PC-9 (cell line): Measurements from ENCODE around the gene ZSCAN16. TPM values are rescaled to one million over a fixed set of nuclear protein-coding genes. Genes with fewer than 3 reads are reported as not detected.
A peak's percentile ranks its signal among the peaks of the same experiment; 100 is the strongest.
"Not testable (repeated sequence)": the region's sequence is repeated elsewhere in the genome, so short reads cannot be mapped to it uniquely, and the experiment has no call there.

Source experiments
- BruUV-seq: library from RNA; stranded (reverse); fragments of 400-500 nt; replicated peaks from 2 replicates; lab custom pipeline; 2021; lab: Mats Ljungman, UMichigan
- CTCF ChIA-PET: fragments of 300-600 bp; sonication (Branson Sonifier 250); formaldehyde crosslinking; loops from one replicate; lab custom pipeline; 2022; ENCODE audit warnings: antibody characterized with exemption; lab: Charles Lee
- POLR2A ChIA-PET: fragments of 300-600 bp; sonication (Branson Sonifier 250); formaldehyde crosslinking; loops from one replicate; lab custom pipeline; 2022; ENCODE audit warnings: antibody characterized with exemption; ENCODE audit not compliant: unreplicated experiment; lab: Charles Lee
- DNase-seq, 2 experiments: peaks; one replicate each; pipeline versions ENCODE4 v3.0.0 to v3.0.0-alpha.2; 2015 to 2022; ENCODE audit warnings: mixed read lengths in 1 of 2
- H2AFZ ChIP-seq: fragments of 200-600 bp; sonication (generic); 2 replicates; pipeline ENCODE4 v1.8.1; 2017; ENCODE audit warnings: antibody characterized with exemption
- H3F3A ChIP-seq: fragments of 200-600 bp; sonication (generic); 2 replicates; pipeline ENCODE4 v1.8.1; 2017; ENCODE audit warnings: antibody characterized with exemption, mild to moderate bottlenecking, low read depth; ENCODE audit not compliant: insufficient read depth
- H3K27ac ChIP-seq: fragments of 200-600 bp; sonication (generic); 2 replicates; pipeline ENCODE4 v1.6.1; 2016; ENCODE audit warnings: mixed run types
- H3K27me3 ChIP-seq: fragments of 200-600 bp; sonication (generic); 2 replicates; pipeline ENCODE4 v1.6.1; 2016; ENCODE audit warnings: low read depth, mixed run types; ENCODE audit not compliant: insufficient read depth
- H3K36me3 ChIP-seq: fragments of 200-600 bp; sonication (generic); 2 replicates; pipeline ENCODE4 v1.6.1; 2016; ENCODE audit warnings: low read depth, mixed run types
- H3K4me1 ChIP-seq: fragments of 200-600 bp; sonication (generic); replicated peaks from 2 replicates; pipeline ENCODE4 v1.6.1; 2016; ENCODE audit warnings: mixed run types; ENCODE audit not compliant: insufficient read depth
- H3K4me2 ChIP-seq: fragments of 200-600 bp; sonication (generic); 2 replicates; pipeline ENCODE4 v1.6.1; 2017; ENCODE audit warnings: mixed run types
- H3K4me3 ChIP-seq: fragments of 200-600 bp; sonication (generic); 2 replicates; pipeline ENCODE4 v1.6.1; 2016; ENCODE audit warnings: mixed run types
- H3K79me2 ChIP-seq: fragments of 200-600 bp; sonication (generic); 2 replicates; pipeline ENCODE4 v1.6.1; 2017; ENCODE audit warnings: low read depth, mixed run types
- H3K9me2 ChIP-seq: fragments of 200-600 bp; sonication (generic); 2 replicates; pipeline ENCODE4 v1.8.1; 2017; ENCODE audit warnings: mild to moderate bottlenecking; ENCODE audit not compliant: insufficient read depth
- H3K9me3 ChIP-seq: fragments of 200-600 bp; sonication (generic); 2 replicates; pipeline ENCODE4 v1.8.1; 2016; ENCODE audit warnings: low read depth; ENCODE audit not compliant: insufficient read depth
- H4K20me1 ChIP-seq: fragments of 200-600 bp; sonication (generic); 2 replicates; pipeline ENCODE4 v1.8.1; 2017; ENCODE audit not compliant: insufficient read depth
- CTCF ChIP-seq: fragments of 200-600 bp; sonication (generic); conservative IDR thresholded peaks from 2 replicates; pipeline ENCODE4 v1.6.1; 2017; ENCODE audit warnings: mixed run types, antibody characterized with exemption, mild to moderate bottlenecking, moderate library complexity
- EZH2 ChIP-seq: fragments of 200-600 bp; sonication (generic); IDR thresholded peaks from 2 replicates; pipeline ENCODE4 v1.8.0; 2017; ENCODE audit warnings: antibody characterized with exemption, low read depth
- intact Hi-C: fragments of 100-400 bp; cut with micrococcal nuclease; formaldehyde crosslinking; loops from one replicate; pipeline ENCODE4 v1.10.0; 2022; ENCODE audit not compliant: unreplicated experiment
- total RNA-seq: library from RNA; stranded (reverse); gene quantifications from 2 replicates; pipeline ENCODE4 v1.2.3, GENCODE V29; 2021

The ZSCAN16 gene
- total RNA-seq, 1 experiment from 2014 or later: 5.6 TPM

DNA sequence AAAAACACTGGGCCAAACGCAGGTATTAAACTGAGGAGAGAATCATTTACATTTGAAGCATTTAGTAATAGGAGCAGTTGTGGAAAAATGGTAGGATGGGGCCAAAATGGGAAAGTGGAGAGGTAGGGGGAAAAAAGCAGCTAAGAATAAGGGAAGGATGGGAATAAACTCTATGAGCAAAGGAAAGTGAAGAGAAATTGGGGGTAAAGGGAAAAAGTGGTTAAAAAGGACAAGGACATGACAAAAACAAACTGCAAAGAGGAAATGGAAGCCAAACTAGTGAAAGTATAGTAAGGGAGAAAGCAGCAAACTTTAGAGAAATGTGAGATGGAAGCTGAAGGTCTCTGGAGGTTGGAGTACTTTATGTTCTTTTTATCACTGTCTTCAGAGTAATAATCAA, 6.2 kb upstream of the ZSCAN16 start:
- H3K36me3 ChIP-seq: no peaks in the 10 kb centered on the region; the same call in 1 of the 2 replicates
- no peaks in the 10 kb centered on the region; the same call in 1 of the 2 replicates for H3K9me3 ChIP-seq
- no peaks in the 10 kb centered on the region for H4K20me1 ChIP-seq
- no peak overlapping the region for H3K27ac ChIP-seq
- no peak overlapping the region for H3K4me2 ChIP-seq
- no peaks in the 10 kb centered on the region for H3F3A ChIP-seq
- TF ChIP-seq CTCF (no peak), EZH2 (no peak)
- intact Hi-C loops: no loop called here
- CTCF ChIA-PET: no interaction called here
- H3K27me3 ChIP-seq: no peaks in the 10 kb centered on the region
- H3K79me2 ChIP-seq: no peaks in the 10 kb centered on the region
- no peak overlapping the region for H2AFZ ChIP-seq
- no peaks in the 10 kb centered on the region for H3K4me1 ChIP-seq
- no peak overlapping the region for H3K4me3 ChIP-seq
- no peak for DNase-seq
- POLR2A ChIA-PET: interaction anchor here (0.7 kb wide), 1 partner anchor 181 kb away, joined by 3 read pairs; no protein-coding TSS in a partner anchor
- BruUV-seq: no TSS peak
- no peaks in the 10 kb centered on the region for H3K9me2 ChIP-seq

DNA sequence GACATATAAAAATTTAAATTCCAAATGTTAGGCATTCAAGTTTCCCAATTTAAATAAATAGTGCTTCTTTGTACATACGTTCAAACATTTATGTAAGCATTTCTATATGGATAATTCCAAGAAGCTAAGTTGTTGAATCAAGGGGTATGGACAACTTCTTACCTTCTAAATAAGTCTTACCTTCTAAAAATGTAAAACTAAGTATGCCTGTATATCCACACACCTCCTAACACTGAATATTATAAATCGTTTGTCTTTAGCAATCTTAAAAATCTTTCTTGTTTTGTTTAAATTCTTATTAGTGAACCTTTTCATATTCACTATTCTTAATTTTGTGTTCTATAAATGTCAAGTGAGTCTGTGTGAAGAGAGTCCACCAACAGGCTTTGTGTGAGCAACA, 2.5 kb upstream of the ZSCAN16 start:
- POLR2A ChIA-PET: no interaction called here
- no peak for DNase-seq

GRCh38 chr6:28122283-28122682, 2.1 kb upstream of the ZSCAN16 start:
- BruUV-seq: TSS peak; percentile 25

More for the DNA sequence above, 2.5 kb upstream of the ZSCAN16 start:
- Histone ChIP-seq H3K9me3 (no peaks in the 10 kb centered on the region; the same call in 1 of the 2 replicates), H3K79me2 (peaks cover 20% of the 10 kb centered on the region), H3K27ac (no peak overlapping the region), H3F3A (peaks cover 4% of the 10 kb centered on the region; the same call in 1 of the 2 replicates), H2AFZ (no peak overlapping the region), H3K9me2 (no peaks in the 10 kb centered on the region), H3K27me3 (no peaks in the 10 kb centered on the region), H3K36me3 (no peaks in the 10 kb centered on the region), H3K4me2 (no peak overlapping the region), H3K4me3 (no peak overlapping the region), H4K20me1 (no peaks in the 10 kb centered on the region), H3K4me1 (peaks cover 7% of the 10 kb centered on the region)
- no TSS peak for BruUV-seq
- TF ChIP-seq CTCF (no peak), EZH2 (no peak)
- CTCF ChIA-PET: no interaction called here
- intact Hi-C loops: loop anchor here (1.0 kb wide), 1 partner anchor 17 kb away; no protein-coding TSS in a partner anchor

More at GRCh38 chr6:28122283-28122682, 2.1 kb upstream of the ZSCAN16 start:
- peaks cover 24% of the 10 kb centered on the region for H3K79me2 ChIP-seq
- H3K9me3 ChIP-seq, H3K4me2 ChIP-seq, H4K20me1 ChIP-seq, CTCF ChIA-PET, POLR2A ChIA-PET, H2AFZ ChIP-seq, H3K4me3 ChIP-seq, H3K4me1 ChIP-seq, H3K9me2 ChIP-seq, DNase-seq, H3F3A ChIP-seq, H3K27me3 ChIP-seq, H3K36me3 ChIP-seq, H3K27ac ChIP-seq: not testable (repeated sequence)
- intact Hi-C loops: loop anchor here (1.0 kb wide), 1 partner anchor 17 kb away; no protein-coding TSS in a partner anchor
